Stimulated activated CD4-positive, alpha-beta T cell treated with anti-CD3 and anti-CD28 coated beads, TNF-alpha, amount 100 ng/mL, for 1 hour (primary cell): ENCODE data around the gene VPS9D1.
"Not testable (repeated sequence)": the region's sequence is repeated elsewhere in the genome, so short reads cannot be mapped to it uniquely, and the experiment has no call there.

ENCODE experiments used
- DNase-seq, 3 donors: peaks; one replicate each; pipeline ENCODE4 v3.0.0-alpha.2; 2020; ENCODE audit warnings: low read depth in 3 of 3, low spot score in 1 of 3

Gene VPS9D1

DNA sequence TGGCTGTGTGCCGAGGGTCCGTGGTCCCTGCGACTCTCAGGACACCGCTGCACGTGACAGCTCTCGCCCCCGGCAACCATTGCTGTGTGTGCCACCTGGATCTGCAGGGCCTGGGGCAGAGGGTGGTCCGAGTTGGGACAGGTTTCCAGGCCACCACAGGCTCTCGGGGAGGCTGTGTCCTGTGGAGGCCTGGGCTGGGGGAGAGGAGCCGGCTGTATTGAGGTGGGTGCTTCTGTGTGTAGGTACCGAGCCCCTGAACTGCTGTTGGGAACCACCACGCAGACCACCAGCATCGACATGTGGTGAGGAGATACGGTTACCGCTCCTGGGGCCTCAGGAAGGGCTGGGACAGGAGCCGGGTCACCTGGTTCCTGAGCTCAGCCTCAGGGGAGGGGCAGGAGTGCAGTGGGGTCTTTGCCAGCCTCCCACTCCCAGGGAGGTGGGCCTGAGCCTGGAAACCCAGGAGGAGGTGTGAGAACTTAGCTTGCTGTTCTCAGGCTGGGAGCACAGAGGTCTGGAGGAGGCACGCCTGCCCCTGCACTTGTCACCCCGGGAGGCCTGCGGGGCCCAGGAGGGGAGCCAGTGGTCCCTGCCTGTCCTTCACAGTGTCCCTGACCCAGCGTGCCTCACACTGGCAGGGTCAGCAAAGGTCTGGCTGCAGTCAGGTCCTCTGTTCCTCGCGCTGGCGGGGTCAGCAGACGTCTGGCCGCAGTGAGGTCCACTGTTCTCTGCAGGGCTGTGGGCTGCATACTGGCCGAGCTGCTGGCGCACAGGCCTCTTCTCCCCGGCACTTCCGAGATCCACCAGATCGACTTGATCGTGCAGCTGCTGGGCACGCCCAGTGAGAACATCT lies 26.5 kb downstream of the VPS9D1 start:
- DNase-seq = no peak

GRCh38 chr16:89693289-89693731 lies 27.4 kb downstream of the VPS9D1 start:
- DNase-seq = no peak

DNA sequence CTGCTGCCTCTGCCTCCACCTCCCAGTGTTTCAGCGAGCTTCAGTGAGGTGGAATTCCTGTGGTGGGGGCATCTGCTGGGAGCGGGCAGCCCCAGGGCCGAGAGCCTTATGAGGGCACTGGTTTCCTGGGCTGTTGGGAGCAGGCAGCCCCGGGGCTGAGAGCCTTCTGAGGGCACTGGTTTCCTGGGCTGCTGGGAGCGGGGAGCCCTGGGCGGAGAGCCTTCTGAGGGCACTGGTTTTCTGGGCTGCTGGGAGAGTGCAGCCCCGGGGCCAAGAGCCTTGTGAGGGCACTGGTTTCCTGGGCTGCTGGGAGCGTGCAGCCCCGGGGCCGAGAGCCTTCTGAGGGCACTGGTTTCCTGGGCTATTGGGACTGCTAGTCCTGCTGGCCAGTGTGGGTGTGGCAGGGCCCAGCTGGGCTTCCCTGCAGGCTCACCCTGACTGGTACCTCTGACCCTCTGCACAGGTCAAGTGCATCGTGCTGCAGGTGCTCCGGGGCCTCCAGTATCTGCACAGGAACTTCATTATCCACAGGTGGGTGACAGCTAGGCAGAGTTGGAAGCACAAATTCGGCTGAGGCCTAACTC lies 28.6 kb downstream of the VPS9D1 start:
- DNase-seq = no peak

DNA sequence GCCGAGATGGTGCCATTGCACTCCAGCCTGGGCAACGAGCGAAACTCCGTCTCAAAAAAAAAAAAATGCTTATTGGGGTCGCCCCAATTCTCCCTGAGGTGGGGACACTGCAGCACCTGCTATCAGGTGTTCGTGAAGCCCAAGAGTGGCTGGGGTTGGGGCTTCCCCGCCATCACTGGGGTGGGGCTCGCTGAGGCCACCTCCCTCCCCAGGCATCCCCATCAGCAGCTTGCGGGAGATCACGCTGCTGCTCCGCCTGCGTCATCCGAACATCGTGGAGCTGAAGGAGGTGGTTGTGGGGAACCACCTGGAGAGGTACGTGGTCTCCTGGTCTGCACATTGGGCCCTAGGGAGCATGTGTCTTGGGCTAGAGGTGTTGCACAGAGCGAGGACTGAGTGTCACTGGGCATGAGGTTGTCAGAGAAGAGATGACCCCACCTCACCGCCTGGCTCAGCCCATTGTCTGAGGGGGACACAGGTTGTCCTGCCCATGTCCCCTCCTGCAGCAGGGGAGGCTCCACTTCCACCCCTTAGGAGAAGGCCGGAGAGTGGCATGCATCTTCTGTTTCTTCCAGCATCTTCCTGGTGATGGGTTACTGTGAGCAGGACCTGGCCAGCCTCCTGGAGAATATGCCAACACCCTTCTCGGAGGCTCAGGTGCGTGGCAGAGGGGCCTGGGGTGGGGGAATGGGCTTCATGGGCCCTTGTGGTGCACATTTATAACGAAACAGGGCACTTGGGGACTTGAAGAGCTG lies 29.3 kb downstream of the VPS9D1 start:
- DNase-seq = no peak

DNA sequence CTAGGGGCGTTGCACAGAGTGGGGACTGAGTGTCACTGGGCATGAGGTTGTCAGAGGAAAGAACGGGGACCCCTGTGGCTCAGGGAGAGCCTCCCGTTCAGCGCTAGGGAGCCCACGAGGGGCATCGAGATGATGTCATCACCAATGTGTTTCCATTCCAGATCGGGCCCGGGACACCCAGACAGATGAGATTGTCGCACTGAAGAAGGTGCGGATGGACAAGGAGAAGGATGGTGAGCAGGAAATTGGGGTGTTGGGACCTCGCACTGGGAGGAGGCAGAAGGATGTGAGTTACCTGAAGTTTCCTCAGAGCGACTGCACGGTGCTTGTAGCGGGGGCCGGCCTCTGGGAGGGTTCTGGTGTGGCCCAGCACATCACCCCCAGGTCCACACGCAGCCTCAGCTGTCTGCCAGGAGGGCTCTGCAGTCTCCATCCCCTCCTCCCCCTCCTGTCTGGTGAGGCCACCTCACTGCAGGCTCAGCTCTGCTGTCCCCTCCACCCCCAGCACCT lies 30.3 kb downstream of the VPS9D1 start:
- no peak for DNase-seq

DNA sequence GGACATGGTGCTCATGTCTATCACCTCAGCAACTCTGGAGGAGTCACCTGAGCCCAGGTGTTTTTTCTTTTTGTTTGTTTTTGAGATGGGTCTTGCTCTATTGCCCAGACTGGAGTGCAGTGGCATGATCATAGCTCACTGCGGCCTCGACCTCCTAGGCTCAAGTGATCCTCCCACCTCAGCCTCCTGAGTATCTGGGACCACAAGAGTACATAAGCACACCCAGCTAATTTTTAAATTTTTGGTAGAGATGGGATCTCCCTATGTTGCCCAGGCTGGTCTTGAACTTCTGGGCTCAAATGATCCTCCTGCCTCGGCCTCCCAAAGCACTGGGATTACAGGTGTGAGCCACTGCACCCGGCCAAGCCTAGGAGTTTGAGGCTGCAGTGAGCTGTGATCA lies 31.1 kb downstream of the VPS9D1 start:
- DNase-seq = not testable (repeated sequence)

DNA sequence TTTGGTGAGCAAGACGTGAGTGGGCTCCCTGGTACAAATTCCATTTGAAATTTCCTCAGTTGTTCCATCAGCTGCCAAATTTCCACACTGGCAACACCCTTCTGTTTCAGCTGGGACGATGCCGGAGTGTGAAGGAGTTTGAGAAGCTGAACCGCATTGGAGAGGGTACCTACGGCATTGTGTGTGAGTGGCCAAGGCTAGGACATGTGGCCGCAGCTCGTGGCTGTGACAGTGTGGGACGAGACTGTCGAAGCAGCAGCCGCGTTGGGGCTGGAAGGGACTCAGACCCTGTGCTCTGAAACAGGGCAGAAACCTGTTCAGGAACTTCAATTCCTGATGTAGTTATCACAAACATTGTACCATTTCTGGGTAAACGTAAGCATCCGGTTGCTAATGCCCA lies 31.6 kb downstream of the VPS9D1 start:
- DNase-seq = no peak

DNA sequence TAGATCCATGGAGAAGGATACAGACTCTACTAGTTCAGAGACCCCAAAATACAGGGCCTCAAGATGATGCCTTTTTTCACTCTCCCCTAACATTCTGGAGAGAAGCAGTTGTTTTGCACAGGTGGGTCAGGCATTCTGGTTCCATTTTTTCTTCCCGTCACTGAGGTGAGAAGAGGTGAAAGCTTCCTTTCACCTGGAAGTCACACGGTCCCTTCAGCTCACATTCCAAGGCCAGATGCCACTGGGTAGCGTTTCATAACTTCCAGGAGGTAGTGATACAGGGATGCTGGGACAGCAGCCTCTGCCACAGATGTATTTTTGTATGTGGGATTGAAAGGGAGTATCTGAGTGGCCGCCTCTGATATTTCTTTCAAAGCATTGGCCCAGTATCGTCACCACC lies 32.3 kb downstream of the VPS9D1 start:
- no peak for DNase-seq

- DNase-seq = no peak
Measured at GRCh38 chr16:89687092-89687940, 33.4 kb downstream of the VPS9D1 start.

DNA sequence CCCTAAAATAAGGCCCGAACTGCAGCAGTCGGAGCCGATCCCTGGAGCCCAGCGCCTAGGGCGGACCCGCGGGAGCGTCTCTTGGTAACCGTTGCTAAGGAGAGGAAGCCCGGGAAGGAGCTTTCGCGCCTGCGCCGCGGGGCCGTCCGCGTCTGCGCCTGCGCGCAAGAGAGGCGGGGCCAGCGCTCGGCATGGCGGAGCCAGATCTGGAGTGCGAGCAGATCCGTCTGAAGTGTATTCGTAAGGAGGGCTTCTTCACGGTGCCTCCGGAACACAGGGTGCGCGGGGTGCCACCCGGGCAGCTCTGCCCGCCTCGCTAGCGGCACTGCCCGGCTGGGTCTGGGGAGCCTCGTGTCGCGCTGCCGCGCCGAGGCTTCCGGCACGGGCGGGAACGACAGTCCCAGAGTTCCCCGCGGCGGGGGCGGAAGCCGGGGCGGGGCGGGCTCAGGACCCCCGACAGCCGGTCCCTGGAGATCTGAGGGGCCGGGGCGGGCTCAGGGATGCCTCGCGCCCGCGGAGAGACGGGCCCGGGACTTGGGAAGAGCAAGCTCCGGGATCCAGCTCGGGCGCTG lies 34.1 kb downstream of the VPS9D1 start, which contains the start of gene CDK10:
TSS of gene CDK10 (plus strand) at position 170 of the 572 bp plus-strand sequence. CDS start at position 192, 22 bp downstream.
- peak; percentile 68 to 92 (median 83) for DNase-seq

DNA sequence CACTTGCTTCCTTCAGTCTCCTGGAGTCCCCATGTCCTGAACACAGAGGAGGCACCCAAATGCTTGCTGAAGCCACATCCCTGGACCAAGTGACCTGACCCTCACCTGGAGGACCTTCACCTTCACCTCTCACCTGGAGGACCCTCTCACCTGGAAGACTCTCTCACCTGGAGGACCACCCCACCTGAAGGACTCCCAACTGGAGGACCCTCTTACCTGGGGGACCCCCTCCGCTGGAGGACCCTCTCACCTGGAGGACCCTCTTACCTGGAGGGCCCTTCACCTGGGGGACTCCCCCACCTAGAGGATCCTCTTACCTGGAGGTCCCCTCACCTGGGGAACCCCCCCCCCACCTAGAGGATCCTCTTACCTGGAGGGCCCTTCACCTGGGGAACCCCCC lies 34.8 kb downstream of the VPS9D1 start:
- DNase-seq = no peak

DNA sequence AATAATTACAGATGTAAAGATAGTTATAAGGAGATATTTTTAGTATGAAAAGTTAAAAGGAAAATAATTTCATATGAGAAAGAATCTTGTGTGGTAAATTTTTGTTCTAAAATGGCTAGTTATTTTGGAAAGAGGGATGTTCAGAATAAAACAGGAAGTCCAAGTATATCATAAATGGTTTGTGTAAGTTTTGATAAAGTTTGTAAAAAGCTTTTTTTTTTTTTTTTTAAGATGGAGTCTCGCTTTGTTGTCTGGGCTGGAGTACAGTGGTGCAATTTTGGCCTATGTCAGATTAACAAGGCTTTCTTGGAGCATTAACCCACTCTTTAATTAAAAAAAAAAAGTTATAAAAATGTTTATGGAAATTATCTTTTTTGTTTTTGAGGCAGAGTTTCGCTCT lies 42.4 kb downstream of the VPS9D1 start:
- no peak for DNase-seq

DNA sequence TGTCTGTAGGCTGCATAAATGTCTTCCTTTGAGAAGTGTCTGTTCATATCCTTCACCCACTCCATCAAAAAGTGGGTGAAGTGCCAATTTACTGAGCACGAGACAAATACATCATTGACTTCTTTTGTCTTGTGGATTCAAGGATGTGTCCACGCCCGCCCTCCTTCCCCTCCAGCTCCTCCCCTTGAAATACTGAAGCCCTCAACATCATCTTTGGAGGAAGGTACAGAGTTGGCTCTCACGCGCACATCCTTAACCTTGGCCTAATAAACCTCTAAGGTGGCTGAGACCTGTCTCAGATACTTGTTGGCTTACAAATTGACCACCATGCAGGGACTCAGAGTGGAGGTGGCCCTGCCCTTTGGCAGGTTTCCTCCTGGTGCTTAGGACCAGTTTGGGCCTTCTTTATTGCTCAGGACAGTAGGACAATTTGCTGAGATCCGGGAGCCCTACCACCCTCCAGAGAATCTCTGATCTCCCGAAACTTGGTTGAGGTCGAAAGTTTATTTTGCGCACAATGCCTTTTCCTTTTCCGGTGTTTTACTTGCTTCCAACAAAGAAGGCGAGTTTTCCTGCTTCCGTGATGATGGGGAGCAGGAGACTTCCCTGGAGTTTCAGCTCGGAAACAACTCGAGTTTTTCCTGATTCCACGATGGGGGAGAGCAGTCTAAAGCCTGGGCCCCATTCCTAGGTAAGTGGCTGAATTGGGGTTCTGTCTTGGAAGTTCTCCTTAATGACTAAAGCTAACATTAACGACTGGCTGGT lies 48.3 kb downstream of the VPS9D1 start:
- DNase-seq = no peak

DNA sequence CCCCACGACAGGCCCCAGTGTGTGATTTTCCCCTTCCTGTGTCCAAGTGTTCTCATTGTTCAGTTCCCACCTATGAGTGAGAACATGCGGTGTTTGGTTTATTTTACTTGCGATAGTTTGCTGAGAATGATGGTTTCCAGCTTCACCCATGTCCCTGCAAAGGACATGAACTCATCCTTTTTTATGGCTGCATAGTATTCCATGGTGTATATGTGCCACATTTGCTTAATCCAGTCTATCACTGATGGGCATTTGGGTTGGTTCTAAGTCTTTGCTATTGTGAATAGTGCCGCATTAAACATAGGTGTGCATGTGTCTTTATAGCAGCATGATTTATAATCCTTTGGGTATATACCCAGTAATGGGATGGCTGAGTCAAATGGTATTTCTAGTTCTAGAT lies 49.1 kb downstream of the VPS9D1 start:
- DNase-seq = not testable (repeated sequence)

GRCh38 chr16:89670496-89671431 lies 49.9 kb downstream of the VPS9D1 start:
- DNase-seq = no peak

DNA sequence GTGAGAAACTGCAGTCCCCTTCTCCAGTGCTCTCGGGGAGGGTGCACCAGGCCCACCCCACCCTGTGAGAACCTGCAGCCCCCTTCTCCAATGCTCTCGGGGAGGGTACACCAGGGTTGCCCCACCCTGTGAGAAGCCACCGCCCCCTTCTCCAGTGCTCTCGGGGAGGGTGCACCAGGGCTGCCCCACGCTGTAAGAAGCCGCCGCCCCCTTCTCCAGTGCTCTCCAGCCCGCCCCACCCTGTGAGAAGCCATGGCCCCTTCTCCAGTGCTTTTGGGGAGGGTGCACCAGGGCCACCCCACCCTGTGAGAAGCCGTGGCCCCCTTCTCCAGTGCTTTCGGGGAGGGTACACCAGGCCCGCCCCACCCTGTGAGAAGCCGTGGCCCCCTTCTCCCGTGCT lies 50.9 kb downstream of the VPS9D1 start:
- no peak for DNase-seq

DNA sequence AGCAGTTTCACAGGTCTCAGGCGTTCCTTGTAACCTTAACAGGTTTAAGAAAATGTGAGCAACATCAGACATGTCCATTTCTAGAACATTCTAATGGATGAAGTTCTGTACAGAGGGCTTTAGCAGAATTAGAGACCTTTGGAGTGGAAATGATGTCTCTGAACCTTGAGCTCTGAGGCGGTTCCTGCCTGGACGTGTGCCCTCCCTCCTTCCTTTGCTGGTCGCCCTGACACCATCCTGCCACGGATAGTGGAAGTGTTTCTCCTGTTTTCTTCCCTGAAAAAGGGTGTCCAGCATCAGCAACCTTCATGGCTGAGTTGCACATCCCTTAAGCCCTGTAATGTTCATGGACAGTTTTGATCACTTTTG lies 51.9 kb downstream of the VPS9D1 start:
- no peak for DNase-seq

GRCh38 chr16:89667633-89668032 lies 53.1 kb downstream of the VPS9D1 start:
- no peak for DNase-seq

DNA sequence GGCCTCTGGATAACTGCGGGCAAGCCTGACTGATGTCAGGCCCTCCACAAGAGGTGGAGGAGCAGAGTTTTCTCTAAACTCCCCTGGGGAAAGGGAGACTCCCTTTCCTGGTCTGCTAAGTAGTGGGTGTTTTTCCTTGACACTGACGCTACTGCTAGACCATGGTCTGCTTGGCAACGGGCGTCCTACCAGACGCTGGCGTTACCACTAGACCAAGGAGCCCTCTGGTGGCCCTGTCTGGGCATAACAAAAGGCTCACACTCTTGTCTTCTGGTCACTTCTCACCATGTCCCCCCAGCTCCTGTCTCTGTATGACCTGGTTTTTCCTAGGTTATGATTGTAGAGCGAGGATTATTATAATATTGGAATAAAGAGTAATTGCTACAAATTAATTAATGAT lies 53.7 kb downstream of the VPS9D1 start:
- DNase-seq = not testable (repeated sequence)
